NCI-H2196 (cell line): ENCODE data around the gene PRKCZ.

Source experiments
- DNase-seq: peaks from one replicate; lab custom pipeline; 2025; ENCODE audit not compliant: unreplicated experiment; lab: John Stamatoyannopoulos, UW

Gene PRKCZ

GRCh38 chr1:2061065-2061778, 11.0 kb downstream of the PRKCZ start:
- DNase-seq = no peak

GRCh38 chr1:2065699-2066098, 15.5 kb downstream of the PRKCZ start:
- no peak for DNase-seq

- no peak for DNase-seq
These were observed 17.2 kb downstream of the PRKCZ start for GRCh38 chr1:2067393-2067792.

GRCh38 chr1:2067981-2068380, 17.8 kb downstream of the PRKCZ start:
- DNase-seq = no peak

GRCh38 chr1:2068951-2069350, 18.7 kb downstream of the PRKCZ start:
- DNase-seq = no peak

- no peak for DNase-seq
These were observed 19.8 kb downstream of the PRKCZ start for GRCh38 chr1:2070016-2070415.

- no peak for DNase-seq
These were observed 20.8 kb downstream of the PRKCZ start for GRCh38 chr1:2070800-2071530.

- no peak for DNase-seq
These were observed 22.0 kb downstream of the PRKCZ start for GRCh38 chr1:2072109-2072806.

- DNase-seq = no peak
These were observed 22.7 kb downstream of the PRKCZ start for GRCh38 chr1:2072891-2073290.

GRCh38 chr1:2073382-2074230, 23.4 kb downstream of the PRKCZ start:
- DNase-seq = no peak

GRCh38 chr1:2074396-2074795, 24.2 kb downstream of the PRKCZ start:
- DNase-seq = no peak

- no peak for DNase-seq
These were observed 24.9 kb downstream of the PRKCZ start for GRCh38 chr1:2074944-2075740.

- DNase-seq = no peak
These were observed 26.6 kb downstream of the PRKCZ start for GRCh38 chr1:2076826-2077225.

- no peak for DNase-seq
These were observed 28.0 kb downstream of the PRKCZ start for GRCh38 chr1:2078170-2078569.

GRCh38 chr1:2079396-2080085, 29.3 kb downstream of the PRKCZ start:
- no peak for DNase-seq

- DNase-seq = no peak
These were observed 29.9 kb downstream of the PRKCZ start for GRCh38 chr1:2080140-2080539.

- no peak for DNase-seq
These were observed 30.7 kb downstream of the PRKCZ start for GRCh38 chr1:2080884-2081283.

GRCh38 chr1:2081326-2081885, 31.2 kb downstream of the PRKCZ start:
- DNase-seq = no peak

- no peak for DNase-seq
These were observed 31.9 kb downstream of the PRKCZ start for GRCh38 chr1:2082064-2082463.
